ENCODE measurements around the gene CUBN. TPM values are rescaled to one million over a fixed set of nuclear protein-coding genes. Genes with fewer than 3 reads are reported as not detected.

The CUBN gene
- total and polyA plus RNA-seq, 7 experiments from 2014 or later: 0.39 to 17.5 (median 7.0) TPM

GRCh38 chr10:16857419-16857818 lies 272.2 kb downstream of the CUBN start:
- H3K27me3 Mint-ChIP-seq: peaks cover 0 to 6% (median 0%) of the 10 kb centered on the region in 5 donors
- intact Hi-C loops (cut with micrococcal nuclease): no loop called here
- H3K27ac Mint-ChIP-seq: no peak overlapping the region
- POLR2A ChIA-PET: interaction anchor here (0.7 kb wide), 1 partner anchor 20 kb away, joined by 4 read pairs; no protein-coding TSS in a partner anchor
- CTCF ChIA-PET: interaction anchor here (1.1 kb wide), 1 partner anchor 201 kb away, joined by 3 read pairs; no protein-coding TSS in a partner anchor
- no peaks in the 10 kb centered on the region for H3K4me1 ChIP-seq (ENCODE audit: control insufficient read depth in 2 of 2, insufficient read depth in 2 of 2, low read length in 2 of 2)
- no peaks in the 10 kb centered on the region for H3K4me1 Mint-ChIP-seq
- H3K27me3 ChIP-seq (ENCODE audit: control insufficient read depth in 2 of 2, insufficient read depth in 2 of 2, low read length in 2 of 2): no peaks in the 10 kb centered on the region
- DNase-seq (no peak), ATAC-seq (no peak)
- no peak overlapping the region for H3K4me3 Mint-ChIP-seq
- no peaks in the 10 kb centered on the region for H3K9me3 ChIP-seq (ENCODE audit: control insufficient read depth in 2 of 3, low read length in 3 of 3)
- H3K9me3 Mint-ChIP-seq: peaks cover 0 to 5% (median 3%) of the 10 kb centered on the region in 11 donors
- peaks cover 0 to 18% (median 10%) of the 10 kb centered on the region in 5 donors for H3K36me3 Mint-ChIP-seq
- H3K36me3 ChIP-seq (ENCODE audit: control insufficient read depth in 2 of 3, insufficient read depth in 3 of 3, low read length in 3 of 3): no peaks in the 10 kb centered on the region
- H3K4me3 ChIP-seq (ENCODE audit: low read length): no peak overlapping the region
- H3K27ac ChIP-seq (ENCODE audit: low read depth, low read length): no peak overlapping the region

DNA sequence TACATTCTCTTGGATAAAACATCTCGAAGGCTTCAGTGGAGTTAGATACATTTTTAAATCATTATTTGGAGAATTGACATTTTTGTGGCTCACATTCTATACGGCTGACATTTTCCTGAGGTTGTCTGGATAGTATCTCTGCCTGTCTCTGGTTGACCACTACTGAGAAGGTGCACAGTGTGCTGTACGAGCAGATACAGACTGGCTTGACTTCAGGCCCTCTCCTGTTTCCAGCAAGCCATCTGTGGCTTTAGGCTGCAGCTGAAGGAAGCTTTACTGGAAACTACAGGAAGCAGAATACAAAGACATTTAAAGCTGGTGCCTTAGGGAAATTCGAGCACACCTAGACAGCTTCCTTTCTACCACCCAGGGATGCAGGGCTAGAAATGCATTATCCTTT lies 273.0 kb downstream of the CUBN start:
- no peak overlapping the region for H3K27ac Mint-ChIP-seq
- DNase-seq (no peak), ATAC-seq (no peak)
- H3K4me3 Mint-ChIP-seq: no peak overlapping the region
- H3K4me1 Mint-ChIP-seq: no peaks in the 10 kb centered on the region
- peaks cover 0 to 5% (median 3%) of the 10 kb centered on the region in 11 donors for H3K9me3 Mint-ChIP-seq
- H3K27me3 Mint-ChIP-seq: peaks cover 0 to 8% (median 0%) of the 10 kb centered on the region in 5 donors
- Histone ChIP-seq H3K4me3 (ENCODE audit: low read length) (no peak overlapping the region), H3K27ac (ENCODE audit: low read depth, low read length) (no peak overlapping the region), H3K9me3 (ENCODE audit: control insufficient read depth in 2 of 3, low read length in 3 of 3) (no peaks in the 10 kb centered on the region), H3K36me3 (ENCODE audit: control insufficient read depth in 2 of 3, insufficient read depth in 3 of 3, low read length in 3 of 3) (no peaks in the 10 kb centered on the region), H3K4me1 (ENCODE audit: control insufficient read depth in 2 of 2, insufficient read depth in 2 of 2, low read length in 2 of 2) (no peaks in the 10 kb centered on the region), H3K27me3 (ENCODE audit: control insufficient read depth in 2 of 2, insufficient read depth in 2 of 2, low read length in 2 of 2) (no peaks in the 10 kb centered on the region)
- intact Hi-C loops (cut with micrococcal nuclease): no loop called here
- ChIA-PET POLR2A (interaction anchor here (0.6 kb wide), 1 partner anchor 823 kb away, joined by 3 read pairs; no protein-coding TSS in a partner anchor), CTCF (interaction anchor here (0.7 kb wide), 1 partner anchor 399 kb away, joined by 3 read pairs; no protein-coding TSS in a partner anchor)
- H3K36me3 Mint-ChIP-seq: peaks cover 0 to 10% (median 7%) of the 10 kb centered on the region in 5 donors

DNA sequence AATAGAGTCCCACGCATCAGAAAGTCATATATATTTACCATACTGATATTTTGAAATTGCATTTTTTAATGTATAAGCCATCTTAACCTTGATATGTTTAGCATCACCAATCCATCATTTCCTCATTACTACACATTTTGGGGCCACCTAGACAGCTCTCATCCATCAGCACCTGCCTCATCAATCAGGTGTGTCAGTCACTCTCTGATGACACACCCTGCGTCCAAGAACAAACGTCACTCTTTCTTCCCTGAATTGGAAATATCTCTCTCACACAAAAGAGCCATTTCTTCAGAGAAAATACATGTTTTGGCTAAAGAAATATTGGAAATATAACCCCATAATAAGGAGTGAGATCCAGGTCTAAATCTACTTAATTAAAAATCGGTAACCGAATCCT lies 273.5 kb downstream of the CUBN start:
- CTCF ChIA-PET: interaction anchor here (0.7 to 0.9 kb wide), 2 partner anchors 11 to 400 kb away, joined by 3 read pairs; no protein-coding TSS in a partner anchor
- H3K9me3 Mint-ChIP-seq: peaks cover 0 to 5% (median 3%) of the 10 kb centered on the region in 11 donors
- intact Hi-C loops (cut with micrococcal nuclease): no loop called here

DNA sequence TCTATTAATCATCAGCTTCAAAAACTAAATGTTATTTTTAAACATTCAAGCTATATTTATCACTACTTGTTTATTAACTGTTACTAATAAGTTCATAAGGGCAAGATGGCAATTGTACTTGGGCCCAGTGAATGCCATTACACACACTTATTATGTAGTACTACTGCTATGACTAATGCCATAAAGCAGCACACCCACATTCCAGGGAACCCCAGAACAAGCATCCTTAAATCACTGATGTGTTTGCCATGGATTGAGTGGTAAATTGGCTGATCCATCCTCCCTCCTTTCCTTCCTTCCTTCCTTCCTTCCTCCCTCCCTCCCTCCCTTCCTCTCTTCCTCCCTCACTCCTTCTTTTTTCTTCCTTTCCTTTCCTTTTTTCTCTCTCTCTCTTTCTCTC lies 275.0 kb downstream of the CUBN start:
- no peak for ATAC-seq
- H3K36me3 ChIP-seq (ENCODE audit: control insufficient read depth in 2 of 3, insufficient read depth in 3 of 3, low read length in 3 of 3): no peaks in the 10 kb centered on the region
- Mint-ChIP-seq H3K27me3 (peaks cover 0 to 13% (median 0%) of the 10 kb centered on the region in 5 donors), H3K4me1 (no peaks in the 10 kb centered on the region), H3K4me3 (no peak overlapping the region), H3K27ac (no peak overlapping the region), H3K36me3 (peaks cover 0 to 5% (median 0%) of the 10 kb centered on the region in 5 donors), H3K9me3 (no peaks in the 10 kb centered on the region)
- no peak for DNase-seq
- no peaks in the 10 kb centered on the region for H3K4me1 ChIP-seq (ENCODE audit: control insufficient read depth in 2 of 2, insufficient read depth in 2 of 2, low read length in 2 of 2)
- ChIA-PET POLR2A (no interaction called here), CTCF (no interaction called here)
- no peak overlapping the region for H3K27ac ChIP-seq (ENCODE audit: low read depth, low read length)
- H3K4me3 ChIP-seq (ENCODE audit: low read length): no peak overlapping the region
- intact Hi-C loops (cut with micrococcal nuclease): no loop called here
- no peaks in the 10 kb centered on the region for H3K9me3 ChIP-seq (ENCODE audit: control insufficient read depth in 2 of 3, low read length in 3 of 3)
- H3K27me3 ChIP-seq (ENCODE audit: control insufficient read depth in 2 of 2, insufficient read depth in 2 of 2, low read length in 2 of 2): no peaks in the 10 kb centered on the region

More for the DNA sequence above, 273.5 kb downstream of the CUBN start:
- POLR2A ChIA-PET: interaction anchor here (0.6 kb wide), 1 partner anchor 823 kb away, joined by 3 read pairs; no protein-coding TSS in a partner anchor
- Histone ChIP-seq H3K4me1 (ENCODE audit: control insufficient read depth in 2 of 2, insufficient read depth in 2 of 2, low read length in 2 of 2) (no peaks in the 10 kb centered on the region), H3K9me3 (ENCODE audit: control insufficient read depth in 2 of 3, low read length in 3 of 3) (no peaks in the 10 kb centered on the region), H3K36me3 (ENCODE audit: control insufficient read depth in 2 of 3, insufficient read depth in 3 of 3, low read length in 3 of 3) (no peaks in the 10 kb centered on the region), H3K4me3 (ENCODE audit: low read length) (no peak overlapping the region), H3K27me3 (ENCODE audit: control insufficient read depth in 2 of 2, insufficient read depth in 2 of 2, low read length in 2 of 2) (no peaks in the 10 kb centered on the region), H3K27ac (ENCODE audit: low read depth, low read length) (no peak overlapping the region)
- no peak overlapping the region for H3K4me3 Mint-ChIP-seq
- H3K36me3 Mint-ChIP-seq: peaks cover 0 to 7% (median 6%) of the 10 kb centered on the region in 5 donors
- H3K27ac Mint-ChIP-seq: no peak overlapping the region
- ATAC-seq (no peak), DNase-seq (no peak)
- no peaks in the 10 kb centered on the region for H3K4me1 Mint-ChIP-seq
- H3K27me3 Mint-ChIP-seq: peaks cover 0 to 12% (median 0%) of the 10 kb centered on the region in 5 donors

DNA sequence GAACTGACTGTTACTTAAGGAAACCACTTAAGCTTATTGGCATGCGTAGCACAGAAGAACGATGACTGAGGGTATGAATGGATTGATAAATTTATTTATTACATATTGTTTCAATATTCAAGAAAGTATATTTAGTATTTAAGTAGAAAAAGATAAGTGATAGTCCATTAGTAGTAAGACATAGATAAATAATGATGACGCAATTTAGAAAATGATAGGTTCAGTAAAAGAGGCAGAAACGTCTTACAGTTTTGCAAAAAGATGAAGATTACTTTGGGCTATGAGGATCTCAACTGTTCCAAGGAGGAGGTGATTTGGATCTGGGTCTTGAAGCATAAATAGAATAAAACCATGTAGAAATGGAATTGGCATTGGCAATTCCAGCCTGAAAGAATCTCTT lies 275.8 kb downstream of the CUBN start:
- Mint-ChIP-seq H3K9me3 (no peaks in the 10 kb centered on the region), H3K4me1 (no peaks in the 10 kb centered on the region), H3K36me3 (peaks cover 0 to 5% (median 0%) of the 10 kb centered on the region in 5 donors), H3K27ac (no peak overlapping the region), H3K27me3 (peaks cover 0 to 18% (median 0%) of the 10 kb centered on the region in 5 donors), H3K4me3 (no peak overlapping the region)
- CTCF ChIA-PET: no interaction called here
- no peaks in the 10 kb centered on the region for H3K4me1 ChIP-seq (ENCODE audit: control insufficient read depth in 2 of 2, insufficient read depth in 2 of 2, low read length in 2 of 2)
- intact Hi-C loops (cut with micrococcal nuclease): no loop called here
- no peaks in the 10 kb centered on the region for H3K36me3 ChIP-seq (ENCODE audit: control insufficient read depth in 2 of 3, insufficient read depth in 3 of 3, low read length in 3 of 3)
- DNase-seq (no peak), ATAC-seq (no peak)
- POLR2A ChIA-PET: no interaction called here
- H3K9me3 ChIP-seq (ENCODE audit: control insufficient read depth in 2 of 3, low read length in 3 of 3): no peaks in the 10 kb centered on the region
- H3K4me3 ChIP-seq (ENCODE audit: low read length): no peak overlapping the region
- no peak overlapping the region for H3K27ac ChIP-seq (ENCODE audit: low read depth, low read length)
- H3K27me3 ChIP-seq (ENCODE audit: control insufficient read depth in 2 of 2, insufficient read depth in 2 of 2, low read length in 2 of 2): no peaks in the 10 kb centered on the region

DNA sequence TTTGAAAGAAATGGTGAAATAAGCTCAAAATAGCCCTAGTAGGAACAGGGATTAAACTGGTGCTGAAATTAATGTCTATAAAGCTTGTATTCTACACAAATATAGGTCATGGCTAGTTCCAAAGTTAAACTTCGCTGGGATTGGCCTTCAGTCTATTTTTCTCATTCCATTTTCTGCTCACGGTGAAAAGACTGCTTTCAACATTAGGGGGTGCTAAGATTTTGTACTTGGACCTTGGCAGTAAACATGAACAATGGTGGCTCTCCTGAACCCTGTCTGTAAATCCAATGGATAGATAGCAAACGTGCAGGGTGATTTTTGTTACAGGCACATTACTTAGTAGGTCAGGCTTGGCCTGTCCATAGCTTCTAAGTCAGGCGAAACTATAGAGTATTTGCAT lies 276.4 kb downstream of the CUBN start:
- Histone ChIP-seq H3K9me3 (ENCODE audit: control insufficient read depth in 2 of 3, low read length in 3 of 3) (no peaks in the 10 kb centered on the region), H3K4me1 (ENCODE audit: control insufficient read depth in 2 of 2, insufficient read depth in 2 of 2, low read length in 2 of 2) (no peaks in the 10 kb centered on the region), H3K4me3 (ENCODE audit: low read length) (no peak overlapping the region), H3K27ac (ENCODE audit: low read depth, low read length) (no peak overlapping the region), H3K36me3 (ENCODE audit: control insufficient read depth in 2 of 3, insufficient read depth in 3 of 3, low read length in 3 of 3) (no peaks in the 10 kb centered on the region), H3K27me3 (ENCODE audit: control insufficient read depth in 2 of 2, insufficient read depth in 2 of 2, low read length in 2 of 2) (no peaks in the 10 kb centered on the region)
- Mint-ChIP-seq H3K27ac (no peak overlapping the region), H3K27me3 (peaks cover 0 to 18% (median 0%) of the 10 kb centered on the region in 5 donors), H3K4me1 (no peaks in the 10 kb centered on the region), H3K4me3 (no peak overlapping the region), H3K9me3 (no peaks in the 10 kb centered on the region), H3K36me3 (peaks cover 0 to 5% (median 0%) of the 10 kb centered on the region in 5 donors)
- intact Hi-C loops (cut with micrococcal nuclease): no loop called here
- DNase-seq: no peak
- CTCF ChIA-PET: interaction anchor here (0.7 to 1.5 kb wide), 3 partner anchors 10 to 406 kb away, joined by 3 read pairs; no protein-coding TSS in a partner anchor
- POLR2A ChIA-PET: no interaction called here
- ATAC-seq: no peak

DNA sequence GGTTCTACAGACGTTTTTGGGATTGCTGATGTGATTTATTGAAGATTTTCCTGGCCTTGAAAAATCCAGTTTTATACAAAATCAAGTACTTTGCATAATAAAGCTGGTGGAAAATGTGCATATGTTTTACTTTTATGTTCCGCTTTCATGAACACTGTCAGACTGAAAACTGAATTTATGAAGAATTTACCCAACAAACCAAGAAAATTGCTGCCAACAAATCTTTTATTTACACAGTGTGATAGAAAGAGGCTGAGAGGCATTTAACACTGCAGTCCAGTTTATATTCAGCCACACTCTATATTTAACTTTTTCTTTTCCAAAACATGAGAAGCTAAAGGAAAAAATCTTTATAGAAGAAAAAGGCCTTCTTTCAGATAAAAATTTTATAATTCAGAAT lies 277.0 kb downstream of the CUBN start:
- Histone ChIP-seq H3K4me1 (ENCODE audit: control insufficient read depth in 2 of 2, insufficient read depth in 2 of 2, low read length in 2 of 2) (no peaks in the 10 kb centered on the region), H3K27ac (ENCODE audit: low read depth, low read length) (no peak overlapping the region), H3K27me3 (ENCODE audit: control insufficient read depth in 2 of 2, insufficient read depth in 2 of 2, low read length in 2 of 2) (no peaks in the 10 kb centered on the region), H3K36me3 (ENCODE audit: control insufficient read depth in 2 of 3, insufficient read depth in 3 of 3, low read length in 3 of 3) (no peaks in the 10 kb centered on the region), H3K4me3 (ENCODE audit: low read length) (no peak overlapping the region), H3K9me3 (ENCODE audit: control insufficient read depth in 2 of 3, low read length in 3 of 3) (no peaks in the 10 kb centered on the region)
- Mint-ChIP-seq H3K27ac (no peak overlapping the region), H3K4me1 (no peaks in the 10 kb centered on the region), H3K4me3 (no peak overlapping the region), H3K36me3 (peaks cover 0 to 5% (median 0%) of the 10 kb centered on the region in 5 donors), H3K9me3 (no peaks in the 10 kb centered on the region), H3K27me3 (peaks cover 0 to 18% (median 0%) of the 10 kb centered on the region in 5 donors)
- intact Hi-C loops (cut with micrococcal nuclease): no loop called here
- ChIA-PET CTCF (interaction anchor here (0.7 to 1.5 kb wide), 3 partner anchors 10 to 407 kb away, joined by 3 read pairs; no protein-coding TSS in a partner anchor), POLR2A (no interaction called here)
- DNase-seq (no peak), ATAC-seq (no peak)

Data from naive thymus-derived CD4-positive, alpha-beta T cell (primary cell).